Adrenal gland (tissue), 5 donors: ENCODE measurements around the gene PBX1.

Source experiments
- POLR2A ChIP-seq, 2 donors: fragments of 450-650 bp; IDR thresholded peaks; one replicate each; pipeline ENCODE4 v1.6.1; 2017; ENCODE audit warnings: antibody characterized with exemption in 2 of 2, mild to moderate bottlenecking in 2 of 2, moderate library complexity in 1 of 2
- TF ChIP-seq, protein P1 (sequence below), 6 experiments: fragments of 450-650 bp in 4 of 6; fragments of 200-600 bp in 2 of 6; sonication (generic) in 1 of 6; IDR thresholded peaks; 1 replicate in 5 of 6; 2 replicates in 1 of 6; pipeline versions ENCODE4 v1.5.1 to v1.8.0; 2016 to 2021; ENCODE audit warnings: antibody characterized with exemption in 6 of 6, mild to moderate bottlenecking in 2 of 6, moderate library complexity in 1 of 6
- donor health status: DM: no; HTN: no; CAD: no.

GRCh38 chr1:164768619-164769018 is 209.6 kb downstream of the PBX1 start:
- TF ChIP-seq POLR2A (IDR thresholded peaks at IDR 0.05) = no peak
- TF ChIP-seq, protein P1, sequence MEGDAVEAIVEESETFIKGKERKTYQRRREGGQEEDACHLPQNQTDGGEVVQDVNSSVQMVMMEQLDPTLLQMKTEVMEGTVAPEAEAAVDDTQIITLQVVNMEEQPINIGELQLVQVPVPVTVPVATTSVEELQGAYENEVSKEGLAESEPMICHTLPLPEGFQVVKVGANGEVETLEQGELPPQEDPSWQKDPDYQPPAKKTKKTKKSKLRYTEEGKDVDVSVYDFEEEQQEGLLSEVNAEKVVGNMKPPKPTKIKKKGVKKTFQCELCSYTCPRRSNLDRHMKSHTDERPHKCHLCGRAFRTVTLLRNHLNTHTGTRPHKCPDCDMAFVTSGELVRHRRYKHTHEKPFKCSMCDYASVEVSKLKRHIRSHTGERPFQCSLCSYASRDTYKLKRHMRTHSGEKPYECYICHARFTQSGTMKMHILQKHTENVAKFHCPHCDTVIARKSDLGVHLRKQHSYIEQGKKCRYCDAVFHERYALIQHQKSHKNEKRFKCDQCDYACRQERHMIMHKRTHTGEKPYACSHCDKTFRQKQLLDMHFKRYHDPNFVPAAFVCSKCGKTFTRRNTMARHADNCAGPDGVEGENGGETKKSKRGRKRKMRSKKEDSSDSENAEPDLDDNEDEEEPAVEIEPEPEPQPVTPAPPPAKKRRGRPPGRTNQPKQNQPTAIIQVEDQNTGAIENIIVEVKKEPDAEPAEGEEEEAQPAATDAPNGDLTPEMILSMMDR (IDR thresholded peaks at IDR 0.05) = no peak
